ENCODE data around the gene CSTB. TPM values are rescaled to one million over a fixed set of nuclear protein-coding genes. Genes with fewer than 3 reads are reported as not detected.
A peak's percentile ranks its signal among the peaks of the same experiment; 100 is the strongest.

CSTB gene
- total RNA-seq, 1 experiment from 2014 or later: 36.1 TPM

- TF ChIP-seq ZNF532 (CRISPR knock-in tag; IDR thresholded peaks at IDR 0.05; ENCODE audit: borderline replicate concordance) (no peak), ATF6 (CRISPR knock-in tag; IDR thresholded peaks at IDR 0.05) (no peak), ATF1 (CRISPR knock-in tag; IDR thresholded peaks at IDR 0.05) (no peak), IRF1 (CRISPR knock-in tag; IDR thresholded peaks at IDR 0.05) (no peak), ERG (CRISPR knock-in tag; IDR thresholded peaks at IDR 0.05) (no peak), GRHL2 (CRISPR knock-in tag; IDR thresholded peaks at IDR 0.05; ENCODE audit: insufficient replicate concordance, severe bottlenecking) (no peak), USF1 (CRISPR knock-in tag; IDR thresholded peaks at IDR 0.05) (no peak), RORB (CRISPR knock-in tag; IDR thresholded peaks at IDR 0.05) (no peak)
These were observed 39.9 kb upstream of the CSTB start (continued) for GRCh38 chr21:43815991-43816390.

- no peak for TF ChIP-seq ZNF425 (CRISPR knock-in tag; conservative IDR thresholded peaks at IDR 0.05)
- TF ChIP-seq TEAD1 (CRISPR knock-in tag; IDR thresholded peaks at IDR 0.05): no peak
- TF ChIP-seq ZNF121 (CRISPR knock-in tag; IDR thresholded peaks at IDR 0.05): no peak
- Mint-ChIP-seq H3K27me3 (ENCODE audit: low read depth) (no peaks in the 10 kb centered on the region), H3K36me3 (peaks cover 9% of the 10 kb centered on the region; the same call in 1 of the 2 replicates), H3K4me1 (peaks cover 22% of the 10 kb centered on the region), H3K9me3 (peaks cover 7% of the 10 kb centered on the region), H3K4me3 (peak overlapping the region; percentile 60), H3K27ac (no peak overlapping the region)
- CTCF ChIA-PET: interaction anchor here (1.4 to 4.0 kb wide), 5 partner anchors 11 to 177 kb away, joined by 3 to 40 read pairs (median 10); partner anchors contain the start of gene RRP1
- peak; percentile 52 for DNase-seq (ENCODE audit: low spot score)
- POLR2A ChIA-PET: no interaction called here
- ATAC-seq: peak; percentile 13
These were observed 39.1 kb upstream of the CSTB start for GRCh38 chr21:43815107-43815613.

All from WTC11 (cell line).